Measurements from ENCODE around the gene APBA2.
A peak's percentile ranks its signal among the peaks of the same experiment; 100 is the strongest.

APBA2 gene

DNA sequence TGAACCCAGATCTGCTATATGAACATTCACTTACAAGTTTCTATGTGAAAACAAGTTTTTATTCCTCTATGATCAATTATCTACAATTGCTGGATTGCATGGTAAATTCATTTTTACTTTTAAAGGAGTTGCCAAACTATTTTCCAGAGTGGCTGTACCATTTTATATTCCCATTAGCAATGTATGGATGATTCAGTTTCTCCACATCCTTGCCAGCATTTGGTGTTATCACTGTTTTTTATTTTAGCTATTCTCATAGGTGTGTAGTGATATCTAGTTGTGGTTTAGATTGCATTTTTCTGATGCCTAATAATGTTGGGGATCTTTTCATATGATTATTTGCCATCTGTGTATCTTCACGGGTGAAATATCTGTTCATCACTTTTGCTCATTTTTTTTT, 78.3 kb downstream of the APBA2 start:
- TF ChIP-seq, protein P1, sequence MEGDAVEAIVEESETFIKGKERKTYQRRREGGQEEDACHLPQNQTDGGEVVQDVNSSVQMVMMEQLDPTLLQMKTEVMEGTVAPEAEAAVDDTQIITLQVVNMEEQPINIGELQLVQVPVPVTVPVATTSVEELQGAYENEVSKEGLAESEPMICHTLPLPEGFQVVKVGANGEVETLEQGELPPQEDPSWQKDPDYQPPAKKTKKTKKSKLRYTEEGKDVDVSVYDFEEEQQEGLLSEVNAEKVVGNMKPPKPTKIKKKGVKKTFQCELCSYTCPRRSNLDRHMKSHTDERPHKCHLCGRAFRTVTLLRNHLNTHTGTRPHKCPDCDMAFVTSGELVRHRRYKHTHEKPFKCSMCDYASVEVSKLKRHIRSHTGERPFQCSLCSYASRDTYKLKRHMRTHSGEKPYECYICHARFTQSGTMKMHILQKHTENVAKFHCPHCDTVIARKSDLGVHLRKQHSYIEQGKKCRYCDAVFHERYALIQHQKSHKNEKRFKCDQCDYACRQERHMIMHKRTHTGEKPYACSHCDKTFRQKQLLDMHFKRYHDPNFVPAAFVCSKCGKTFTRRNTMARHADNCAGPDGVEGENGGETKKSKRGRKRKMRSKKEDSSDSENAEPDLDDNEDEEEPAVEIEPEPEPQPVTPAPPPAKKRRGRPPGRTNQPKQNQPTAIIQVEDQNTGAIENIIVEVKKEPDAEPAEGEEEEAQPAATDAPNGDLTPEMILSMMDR (IDR thresholded peaks at IDR 0.05; ENCODE audit: insufficient read depth, missing control alignments): no peak
- FAIRE-seq: no peak
- no peak for DNase-seq (ENCODE audit: insufficient read length, low spot score)

DNA sequence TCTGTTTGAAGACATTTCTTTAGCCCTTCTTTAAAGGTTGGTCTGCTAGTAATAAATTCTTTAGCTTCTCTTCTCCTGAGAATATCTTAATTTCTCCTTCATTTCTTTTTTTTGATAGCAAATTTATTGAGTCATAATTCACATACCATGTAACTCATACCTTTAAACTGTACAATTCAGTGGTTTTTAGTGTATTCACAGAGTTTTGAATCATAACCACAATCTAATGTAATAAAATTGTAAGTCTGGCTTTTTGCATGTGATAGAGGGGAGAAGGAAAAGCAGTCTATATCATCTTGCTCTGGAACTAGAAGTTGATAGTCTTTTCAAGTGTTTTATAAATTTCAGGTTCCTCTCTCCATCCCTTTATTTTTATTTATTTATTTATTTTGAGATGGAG, 81.3 kb downstream of the APBA2 start:
- TF ChIP-seq, protein P1 (IDR thresholded peaks at IDR 0.05; ENCODE audit: insufficient read depth, missing control alignments): no peak
- no peak for DNase-seq (ENCODE audit: insufficient read length, low spot score)
- FAIRE-seq: no peak

DNA sequence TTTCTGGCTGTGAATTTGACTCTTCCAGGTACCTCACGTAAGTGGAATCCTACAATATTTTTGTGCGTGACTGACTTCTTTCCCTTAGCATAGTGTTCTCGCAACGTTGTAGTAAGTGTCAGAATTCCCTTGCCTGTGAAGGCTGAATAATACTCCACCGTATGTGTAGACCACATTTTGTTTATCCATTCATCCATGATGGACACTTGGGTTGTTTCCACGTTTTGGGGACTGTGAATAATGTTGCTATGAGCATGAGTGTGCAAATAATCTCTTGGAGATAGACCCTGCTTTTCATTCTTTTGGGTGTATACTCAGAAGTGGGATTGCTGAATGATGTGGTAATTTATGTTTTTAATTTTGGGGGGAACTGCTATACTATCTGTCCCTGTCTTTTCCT, 82.2 kb downstream of the APBA2 start:
- DNase-seq (ENCODE audit: insufficient read length, low spot score) (no peak), FAIRE-seq (no peak)
- TF ChIP-seq, protein P1 (IDR thresholded peaks at IDR 0.05; ENCODE audit: insufficient read depth, missing control alignments): no peak

DNA sequence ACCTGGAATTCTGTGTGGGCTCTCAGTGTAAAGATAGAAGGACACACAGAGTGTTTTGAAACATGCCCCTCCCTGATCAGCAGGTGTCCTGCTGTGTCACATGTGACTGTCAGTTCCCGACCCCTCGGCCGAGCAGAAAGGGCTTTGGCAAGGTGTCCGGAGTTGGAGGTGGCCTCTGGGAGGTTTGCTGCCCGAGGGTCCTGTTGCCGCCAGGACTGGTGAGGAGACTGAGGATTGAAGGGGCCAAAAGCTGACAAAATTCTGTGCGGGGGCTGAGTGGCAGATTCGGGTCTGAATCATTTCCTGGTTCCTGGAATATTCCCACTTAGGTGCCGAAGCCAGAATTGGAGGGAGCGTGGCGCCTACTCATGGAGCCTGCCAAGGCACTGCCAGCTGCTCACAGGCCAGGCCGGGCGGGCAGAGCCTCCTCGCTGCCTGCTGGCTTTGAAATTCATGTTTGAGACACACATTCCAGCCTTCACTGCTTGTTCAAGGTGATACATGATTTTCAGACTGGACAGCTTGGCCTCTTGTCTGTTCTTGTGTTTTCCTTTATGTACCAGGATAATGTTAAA, 83.8 kb downstream of the APBA2 start:
- TF ChIP-seq, protein P1 (IDR thresholded peaks at IDR 0.05; ENCODE audit: insufficient read depth, missing control alignments): no peak
- no peak for DNase-seq (ENCODE audit: insufficient read length, low spot score)
- no peak for FAIRE-seq

DNA sequence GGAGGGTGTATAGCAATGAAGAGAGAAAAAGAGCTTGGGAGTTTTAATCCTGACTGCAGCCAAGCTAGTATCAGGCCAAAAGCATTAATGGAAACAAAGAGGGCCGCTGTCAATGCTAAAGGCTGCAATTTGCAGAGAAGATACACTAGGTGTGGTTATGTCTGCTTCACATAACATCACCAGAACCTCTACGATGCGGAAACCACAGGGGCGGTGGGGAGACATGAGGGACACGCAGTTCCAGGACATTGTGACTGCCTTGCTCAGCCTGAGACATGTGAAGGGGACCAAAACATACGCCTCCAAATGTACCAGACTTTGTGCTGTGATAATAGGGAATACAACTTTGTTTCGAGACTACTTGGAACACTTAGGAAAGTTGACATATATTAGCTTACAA, 88.4 kb downstream of the APBA2 start:
- FAIRE-seq: no peak
- DNase-seq (ENCODE audit: insufficient read length, low spot score): no peak
- TF ChIP-seq, protein P1 (IDR thresholded peaks at IDR 0.05; ENCODE audit: insufficient read depth, missing control alignments): no peak

DNA sequence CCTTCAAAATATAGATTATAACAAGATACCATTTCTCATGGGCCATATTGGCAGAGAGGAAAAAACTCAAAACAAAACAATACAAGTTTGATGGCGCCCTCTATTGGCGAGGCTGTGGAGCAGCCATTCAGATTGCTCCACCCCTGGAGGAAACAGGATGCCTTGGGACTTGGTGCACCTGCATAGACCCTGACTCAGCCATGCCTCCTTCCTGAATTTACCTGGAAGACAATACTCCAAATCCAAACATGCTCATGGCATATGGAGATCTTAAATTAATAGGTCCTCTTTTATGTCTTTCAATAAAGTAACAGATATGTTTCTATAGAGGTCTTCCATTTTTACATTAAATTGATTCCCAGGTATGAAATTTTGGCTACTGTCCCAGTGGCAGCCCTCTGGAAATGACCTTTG, 90.0 kb downstream of the APBA2 start:
- peak; percentile 42 for DNase-seq (ENCODE audit: insufficient read length, low spot score)
- FAIRE-seq: peak; percentile 76
- TF ChIP-seq, protein P1 (IDR thresholded peaks at IDR 0.05; ENCODE audit: insufficient read depth, missing control alignments): peak; percentile 76

DNA sequence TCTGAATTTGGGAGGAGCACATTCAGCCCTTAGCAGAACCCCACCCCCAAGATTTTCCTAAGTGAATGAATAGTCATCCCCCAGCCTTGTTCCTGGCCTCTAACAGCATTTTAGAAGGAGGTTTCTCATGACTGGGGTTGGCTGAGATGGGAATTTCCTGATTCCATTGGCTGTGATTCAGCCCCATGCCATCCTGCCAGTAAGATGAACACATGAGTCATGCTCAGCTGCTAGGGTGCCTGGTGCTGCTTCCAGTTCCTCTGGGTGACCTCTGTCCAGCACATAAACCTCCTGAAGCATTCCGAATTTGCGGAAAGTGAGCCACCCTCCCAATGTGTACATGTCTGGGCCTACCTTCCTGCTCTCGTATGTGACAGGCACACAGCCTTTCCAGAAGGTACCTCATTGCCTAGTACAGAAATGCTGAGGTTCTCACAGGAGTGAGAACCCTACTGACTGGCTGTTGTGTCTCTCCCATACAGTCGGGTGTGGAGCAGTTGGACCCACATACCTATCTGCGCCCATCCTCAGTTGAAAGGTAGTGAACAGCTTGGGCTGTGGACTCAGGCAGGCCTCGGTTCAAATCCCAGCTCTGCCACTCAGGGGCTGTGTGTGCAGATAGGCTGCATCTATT, 91.7 kb downstream of the APBA2 start:
- DNase-seq (ENCODE audit: insufficient read length, low spot score): no peak
- no peak for FAIRE-seq
- TF ChIP-seq, protein P1 (IDR thresholded peaks at IDR 0.05; ENCODE audit: insufficient read depth, missing control alignments): no peak
